Pancreas (tissue), 10 donors: Measurements from ENCODE around the gene LARP6. TPM values are rescaled to one million over a fixed set of nuclear protein-coding genes. Genes with fewer than 3 reads are reported as not detected.

Experiments
- ATAC-seq, 4 donors: fragments of 200-7000 bp; cut with Tn5 transposase; one replicate each; pipeline versions ENCODE4 v1.8.0 to v1.9.1; 2020; ENCODE audit warnings: mild to moderate bottlenecking in 4 of 4, moderate library complexity in 4 of 4
- DNase-seq, 6 donors: peaks; one replicate each; pipeline ENCODE4 v3.0.0-alpha.2; 2020
- FAIRE-seq: peaks from 2 replicates; lab custom pipeline; 2012; peaks lifted over from hg19 to GRCh38; lab: Jason Lieb, UNC
- H3K27ac ChIP-seq, 4 donors: fragments of 200-600 bp; sonication (generic); 1 replicate in 3 of 4; 2 replicates in 1 of 4; pipeline versions ENCODE4 v1.5.0 to v1.8.0; 2020
- H3K27me3 ChIP-seq, 4 donors: fragments of 200-600 bp; one replicate each; pipeline ENCODE4 v1.8.0; 2021
- H3K36me3 ChIP-seq, 3 donors: fragments of 200-600 bp; sonication (generic) in 1 of 3; one replicate each; pipeline versions ENCODE4 v1.5.0 to v1.8.0; 2020 to 2021
- H3K4me1 ChIP-seq, 3 donors: fragments of 200-600 bp; one replicate each; pipeline ENCODE4 v1.8.0; 2021
- H3K4me3 ChIP-seq, 4 donors: fragments of 200-600 bp; sonication (generic) in 2 of 4; one replicate each; pipeline versions ENCODE4 v1.5.0 to v1.8.0; 2020 to 2021
- H3K9me3 ChIP-seq, 4 donors: fragments of 200-600 bp; one replicate each; pipeline ENCODE4 v1.8.0; 2021
- WGBS, 2 donors: extraction: QIAGEN DNeasy Blood & Tissue Kit; methylation state at CpG; one replicate each; pipeline ENCODE4 v1.1.7; 2013; 5-methylcytosine and 5-hydroxymethylcytosine counted together
- intact Hi-C, 3 donors: fragments of 100-400 bp; cut with DNase I; formaldehyde crosslinking; loops; one replicate each; pipeline versions ENCODE4 v1.11.1 to v1.14.2; 2022
- polyA plus RNA-seq, 2 donors: library from polyadenylated mRNA; stranded (reverse); fragments of 200-250 nt; gene quantifications; one replicate each; pipeline ENCODE4 v1.2.3, GENCODE V29; 2013
- total RNA-seq, 6 donors: library from RNA; stranded (reverse); fragmentation: NEBNext Ultra II Directional in 4 of 6; extraction: Animal tissue kit (Norgen Biotek cat#: 25700) in 4 of 6; gene quantifications; one replicate each; pipeline versions ENCODE4 v1.2.1 to v1.2.4, GENCODE V29; 2021 to 2023
- TF ChIP-seq, protein P1 (sequence below), 4 donors: fragments of 200-600 bp; sonication (generic) in 3 of 4; IDR thresholded peaks; one replicate each; pipeline versions ENCODE4 v1.5.0 to v1.8.0; 2021; ENCODE audit warnings: antibody characterized with exemption in 4 of 4
- donor health status: healthy with polysubstance abuse.
- donor health status: DM: no; HTN: no; CAD: no; lungs with moderate emphysema.
- donor health status: DM: no; HTN: no; CAD: no.
- donor health status: control.
- donor health status: control.
- donor health status: Bipolar disorder and iron deficiency.
- donor health status: DM: yes; HTN: yes; CAD: no.
- donor health status: DM: no; HTN: no; CAD: no.
- donor health status: DM: no; HTN: no; CAD: no.
- donor health status: DM: yes; HTN: yes; CAD: no.

Gene LARP6
- total and polyA plus RNA-seq, 8 donors, result 5.9 to 10.3 (median 8.8) TPM

DNA sequence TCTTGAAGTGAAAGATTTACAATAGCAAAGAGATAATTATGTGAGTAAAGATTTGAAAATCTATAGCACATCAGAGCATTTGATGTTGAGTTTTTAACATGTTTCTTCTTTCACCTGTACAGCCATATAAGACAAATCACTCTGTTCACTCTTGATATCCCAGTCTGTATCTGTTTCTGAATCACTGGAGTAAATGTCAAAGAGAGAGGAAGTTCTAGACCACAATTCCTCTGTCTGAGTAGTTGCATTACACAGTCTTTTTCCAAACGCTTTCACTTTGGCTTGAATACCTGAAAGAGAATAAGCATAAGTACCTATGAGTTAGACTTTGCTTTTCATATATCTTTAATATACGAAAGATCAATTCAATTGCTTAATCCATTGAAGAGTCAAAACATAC, 28.4 kb upstream of the LARP6 start:
- intact Hi-C loops, result no loop called here
- no peaks in the 10 kb centered on the region for H3K9me3 ChIP-seq
- no peaks in the 10 kb centered on the region for H3K4me1 ChIP-seq
- H3K36me3 ChIP-seq, result no peaks in the 10 kb centered on the region
- DNase-seq (no peak), FAIRE-seq (no peak), ATAC-seq (no peak)
- TF ChIP-seq, protein P1, sequence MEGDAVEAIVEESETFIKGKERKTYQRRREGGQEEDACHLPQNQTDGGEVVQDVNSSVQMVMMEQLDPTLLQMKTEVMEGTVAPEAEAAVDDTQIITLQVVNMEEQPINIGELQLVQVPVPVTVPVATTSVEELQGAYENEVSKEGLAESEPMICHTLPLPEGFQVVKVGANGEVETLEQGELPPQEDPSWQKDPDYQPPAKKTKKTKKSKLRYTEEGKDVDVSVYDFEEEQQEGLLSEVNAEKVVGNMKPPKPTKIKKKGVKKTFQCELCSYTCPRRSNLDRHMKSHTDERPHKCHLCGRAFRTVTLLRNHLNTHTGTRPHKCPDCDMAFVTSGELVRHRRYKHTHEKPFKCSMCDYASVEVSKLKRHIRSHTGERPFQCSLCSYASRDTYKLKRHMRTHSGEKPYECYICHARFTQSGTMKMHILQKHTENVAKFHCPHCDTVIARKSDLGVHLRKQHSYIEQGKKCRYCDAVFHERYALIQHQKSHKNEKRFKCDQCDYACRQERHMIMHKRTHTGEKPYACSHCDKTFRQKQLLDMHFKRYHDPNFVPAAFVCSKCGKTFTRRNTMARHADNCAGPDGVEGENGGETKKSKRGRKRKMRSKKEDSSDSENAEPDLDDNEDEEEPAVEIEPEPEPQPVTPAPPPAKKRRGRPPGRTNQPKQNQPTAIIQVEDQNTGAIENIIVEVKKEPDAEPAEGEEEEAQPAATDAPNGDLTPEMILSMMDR (IDR thresholded peaks at IDR 0.05), result no peak
- no peaks in the 10 kb centered on the region for H3K27me3 ChIP-seq
- WGBS, 2 donors, result 78 to 82% methylated on average over 2 of the region's 2 CpGs
- H3K4me3 ChIP-seq, result no peak overlapping the region
- H3K27ac ChIP-seq, result no peak overlapping the region

DNA sequence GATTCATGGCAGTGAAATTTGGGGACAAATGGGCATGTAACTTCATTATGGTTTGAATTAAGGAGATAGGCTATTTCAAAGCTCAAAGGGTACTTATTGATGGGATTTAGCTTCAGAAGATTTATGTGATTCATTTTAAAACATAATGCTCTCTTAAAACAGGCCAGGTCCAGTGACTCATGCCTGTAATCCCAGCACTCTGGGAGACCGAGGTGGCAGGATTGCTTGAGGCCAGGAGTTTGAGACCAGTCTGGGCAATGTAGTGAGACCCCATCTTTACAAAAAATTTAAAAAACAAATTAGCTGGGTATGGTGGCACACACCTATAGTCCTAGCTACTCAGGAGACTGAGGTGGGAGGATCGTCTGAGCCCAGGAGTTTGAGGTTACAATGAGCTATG, 26.8 kb upstream of the LARP6 start:
- WGBS, 2 donors, result 77 to 94% methylated on average over 2 of the region's 2 CpGs
- no peak for FAIRE-seq

DNA sequence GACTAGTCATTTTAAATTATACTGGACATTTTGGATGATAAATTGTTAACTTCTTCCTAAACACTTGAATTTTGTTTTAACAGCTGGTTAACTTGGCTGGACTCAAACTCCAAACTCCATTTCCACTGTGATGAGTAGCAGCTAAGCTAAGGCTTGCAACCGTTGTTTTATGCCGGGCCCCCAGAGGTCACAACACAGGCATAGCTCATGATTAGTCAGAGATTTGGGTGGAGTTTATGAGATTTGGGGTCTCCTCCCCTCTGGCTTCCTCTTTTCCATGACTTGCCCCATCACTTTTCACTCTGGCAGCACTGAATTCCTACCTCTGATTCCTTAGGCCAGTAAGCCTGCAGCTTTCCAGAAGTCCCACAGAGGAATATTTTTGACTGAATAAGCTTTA, 25.4 kb upstream of the LARP6 start:
- intact Hi-C loops, result loop anchor here in 1 of 3 donors (10.0 kb wide), 1 partner anchor 55 kb away; no protein-coding TSS in a partner anchor
- Histone ChIP-seq H3K27ac (no peak overlapping the region), H3K36me3 (no peaks in the 10 kb centered on the region), H3K27me3 (no peaks in the 10 kb centered on the region), H3K4me3 (no peak overlapping the region), H3K4me1 (no peaks in the 10 kb centered on the region), H3K9me3 (no peaks in the 10 kb centered on the region)
- FAIRE-seq, result no peak
- ATAC-seq, result no peak
- DNase-seq, result no peak
- 64 to 68% methylated on average over 2 of the region's 2 CpGs for WGBS, 2 donors
- TF ChIP-seq, protein P1 (IDR thresholded peaks at IDR 0.05), result no peak

More for the DNA sequence above, 26.8 kb upstream of the LARP6 start:
- ATAC-seq (no peak), DNase-seq (no peak)
- intact Hi-C loops, result no loop called here
- H3K27ac ChIP-seq, result no peak overlapping the region
- H3K27me3 ChIP-seq, result no peaks in the 10 kb centered on the region
- H3K9me3 ChIP-seq, result no peaks in the 10 kb centered on the region
- no peak overlapping the region for H3K4me3 ChIP-seq
- no peaks in the 10 kb centered on the region for H3K4me1 ChIP-seq
- no peaks in the 10 kb centered on the region for H3K36me3 ChIP-seq
- TF ChIP-seq, protein P1 (IDR thresholded peaks at IDR 0.05), result no peak

DNA sequence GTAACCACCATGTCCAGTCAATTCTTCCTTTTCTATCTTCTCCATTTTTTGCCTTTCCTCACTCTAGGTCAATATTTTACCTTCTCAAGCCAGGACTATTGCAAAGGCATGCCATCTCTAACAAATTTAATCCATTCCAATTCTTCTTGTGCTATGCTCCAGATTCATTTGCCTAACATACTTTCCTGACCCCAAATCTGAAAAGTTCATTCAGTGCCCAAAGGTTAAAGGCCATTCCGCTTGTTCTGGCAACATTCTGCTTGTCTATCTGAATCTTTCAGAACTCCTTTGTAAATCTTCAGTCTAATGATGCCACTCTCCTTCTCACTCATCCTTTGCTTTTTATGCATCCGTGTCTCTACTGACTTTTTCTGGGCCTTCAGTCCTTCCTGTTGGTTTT, 22.7 kb upstream of the LARP6 start:
- no peaks in the 10 kb centered on the region for H3K27me3 ChIP-seq
- no peaks in the 10 kb centered on the region for H3K9me3 ChIP-seq
- DNase-seq, result no peak
- no peak overlapping the region for H3K4me3 ChIP-seq
- H3K36me3 ChIP-seq, result no peaks in the 10 kb centered on the region
- TF ChIP-seq, protein P1 (IDR thresholded peaks at IDR 0.05), result no peak
- ATAC-seq, result no peak
- FAIRE-seq, result no peak
- 50 to 58% methylated on average over 2 of the region's 2 CpGs for WGBS, 2 donors
- intact Hi-C loops, result loop anchor here in 1 of 3 donors (10.0 kb wide), 1 partner anchor 52 kb away; no protein-coding TSS in a partner anchor
- no peak overlapping the region for H3K27ac ChIP-seq
- no peaks in the 10 kb centered on the region for H3K4me1 ChIP-seq

DNA sequence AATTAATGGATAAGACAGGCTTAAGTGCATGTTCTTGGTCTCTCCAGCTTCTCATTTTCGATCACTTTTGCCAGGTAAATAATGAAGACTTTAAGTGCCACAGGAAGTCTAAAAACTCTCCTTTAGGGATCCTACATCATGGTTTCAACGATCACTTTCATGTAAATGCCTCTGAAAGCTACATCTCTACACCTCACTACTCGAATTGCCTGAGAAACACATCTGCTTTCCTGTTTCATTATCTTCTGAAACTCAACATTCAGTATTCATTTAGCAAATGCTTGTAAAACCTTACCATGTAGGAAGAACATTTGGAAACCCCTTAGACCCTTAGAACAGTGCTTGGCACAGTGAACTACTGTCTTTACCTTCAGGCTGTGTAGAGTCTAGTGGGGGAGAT, 22.1 kb upstream of the LARP6 start:
- TF ChIP-seq, protein P1 (IDR thresholded peaks at IDR 0.05), result no peak
- DNase-seq (no peak), ATAC-seq (no peak), FAIRE-seq (no peak)
- Histone ChIP-seq H3K27ac (no peak overlapping the region), H3K36me3 (no peaks in the 10 kb centered on the region), H3K4me1 (no peaks in the 10 kb centered on the region), H3K27me3 (no peaks in the 10 kb centered on the region), H3K4me3 (no peak overlapping the region), H3K9me3 (no peaks in the 10 kb centered on the region)
- intact Hi-C loops, result loop anchor here in 1 of 3 donors (10.0 kb wide), 1 partner anchor 51 kb away; no protein-coding TSS in a partner anchor
- 48 to 53% methylated on average over 3 of the region's 3 CpGs for WGBS, 2 donors
